Hematopoietic multipotent progenitor cell (in vitro differentiated cells): ENCODE results near the gene PSMA8. TPM values are rescaled to one million over a fixed set of nuclear protein-coding genes. Genes with fewer than 3 reads are reported as not detected.
"Not testable (repeated sequence)": the region's sequence is repeated elsewhere in the genome, so short reads cannot be mapped to it uniquely, and the experiment has no call there.

Source experiments
- DNase-seq, 3 donors: peaks; one replicate each; pipeline ENCODE4 v3.0.0-alpha.2; 2011 to 2015; ENCODE audit warnings: low read depth in 2 of 3, low spot score in 2 of 3
- total RNA-seq: library from RNA; depleted of rRNA; stranded (reverse); fragments of >200 nt; gene quantifications from one replicate; pipeline ENCODE4 v1.2.3, GENCODE V29; 2012

PSMA8 gene
- total RNA-seq, 1 donor, result under 0.01 TPM

DNA sequence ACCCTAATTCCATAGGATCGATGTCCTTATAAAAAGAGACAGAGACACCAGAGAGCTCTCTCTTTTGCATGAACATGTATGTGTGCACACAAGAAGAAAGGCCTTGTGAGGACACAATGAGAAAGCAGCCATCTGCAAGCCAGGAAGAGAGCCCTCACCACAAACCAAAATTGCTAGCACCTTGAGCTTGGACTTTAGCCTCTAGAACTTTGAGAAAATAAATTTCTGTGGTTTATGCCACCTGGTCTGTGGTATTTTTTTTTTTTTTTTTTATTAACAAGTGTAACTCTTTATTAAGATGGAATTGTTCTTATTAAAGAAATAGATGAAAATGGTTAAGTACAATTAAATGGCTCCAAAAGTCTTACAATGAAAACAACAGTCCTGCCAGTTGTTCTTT lies 33.9 kb downstream of the PSMA8 start:
- peak in 2 of 3 donors; percentile 18 to 74 for DNase-seq

GRCh38 chr18:26175481-26175880 lies 41.8 kb downstream of the PSMA8 start:
- DNase-seq, result no peak

DNA sequence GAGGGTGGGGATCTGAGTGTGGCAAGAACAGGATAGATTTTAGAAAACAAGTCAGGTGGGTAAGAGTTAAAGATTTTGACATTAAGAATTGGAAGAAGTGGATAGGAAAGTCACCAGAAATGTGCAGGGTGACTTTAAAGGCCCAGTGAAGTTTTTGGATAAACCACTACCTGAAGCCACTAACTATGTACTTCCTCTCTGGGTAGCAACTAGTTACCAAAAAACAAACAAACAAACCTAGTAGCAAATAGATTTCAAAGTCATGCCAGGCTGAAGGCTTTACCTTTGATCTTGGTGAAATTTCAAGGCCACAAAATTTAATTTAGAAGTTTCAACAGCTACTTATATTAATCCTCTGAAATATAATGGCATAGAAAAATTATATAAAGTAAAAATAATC lies 42.5 kb downstream of the PSMA8 start:
- DNase-seq, result no peak

DNA sequence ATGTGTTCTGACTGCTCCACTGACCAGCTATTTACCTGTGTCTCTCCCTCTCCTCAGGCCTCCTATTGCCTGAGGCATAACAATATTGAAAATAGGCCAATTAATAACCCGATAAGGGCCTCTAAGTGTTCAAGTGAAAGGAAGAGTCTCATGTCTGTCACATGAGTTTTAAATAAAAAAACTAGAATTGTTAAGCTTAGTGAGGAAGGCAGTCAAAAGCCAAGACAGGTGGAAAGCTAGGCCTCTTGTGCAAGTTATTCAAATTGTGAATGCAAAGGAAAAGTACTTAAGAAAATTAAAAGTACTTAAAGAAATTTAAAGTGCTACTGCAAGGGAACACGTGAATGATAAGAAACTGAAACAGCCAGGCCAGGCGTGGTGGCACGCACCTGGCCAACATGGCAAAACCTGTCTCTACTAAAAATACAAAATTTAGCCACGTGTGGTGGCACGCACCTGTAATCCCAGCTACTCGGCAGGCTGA lies 47.7 kb downstream of the PSMA8 start:
- DNase-seq, result no peak

- no peak for DNase-seq
These were observed 49.9 kb downstream of the PSMA8 start for GRCh38 chr18:26183395-26184112.

DNA sequence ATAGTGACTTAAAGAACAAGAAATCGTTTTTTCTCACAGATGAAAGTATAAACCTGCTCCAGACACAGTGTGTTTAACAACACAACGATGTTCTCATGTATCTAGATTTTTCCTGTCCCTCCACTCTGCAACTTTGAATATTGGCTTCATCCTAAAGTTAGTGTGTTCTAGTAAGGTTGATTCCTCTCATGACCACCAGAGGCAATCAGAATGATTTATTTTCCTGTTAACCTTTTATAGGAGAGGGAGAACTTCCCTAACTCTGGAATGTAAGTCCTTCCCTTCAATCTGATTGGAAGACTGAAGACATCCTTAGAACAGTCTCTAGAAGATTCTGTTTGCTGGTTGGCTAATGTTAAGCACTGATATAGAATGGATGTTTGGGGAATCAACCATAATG lies 51.6 kb downstream of the PSMA8 start:
- DNase-seq, result no peak

GRCh38 chr18:26190506-26190905 lies 56.8 kb downstream of the PSMA8 start:
- peak in 2 of 3 donors; percentile 33 to 57 for DNase-seq

GRCh38 chr18:26192233-26192632 lies 58.6 kb downstream of the PSMA8 start:
- DNase-seq, result no peak

DNA sequence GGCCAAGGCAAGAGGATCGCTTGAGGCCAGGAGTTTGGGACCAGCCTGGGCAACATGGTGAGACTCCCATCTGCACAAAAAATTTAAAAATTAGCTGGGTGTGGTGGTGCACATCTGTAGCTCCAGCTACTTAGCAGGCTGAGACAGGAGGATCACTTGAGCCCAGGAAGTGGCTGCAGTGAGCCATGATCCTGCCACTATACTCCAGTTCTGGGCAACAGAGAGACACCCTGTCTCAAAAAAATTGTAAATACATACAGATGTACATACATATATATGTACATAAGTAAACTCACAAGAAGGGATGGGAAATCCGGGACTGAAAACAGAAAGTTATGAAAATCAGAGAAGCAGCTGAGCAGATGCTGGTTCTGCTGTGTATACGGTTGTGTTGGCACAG lies 62.9 kb downstream of the PSMA8 start:
- no peak for DNase-seq

DNA sequence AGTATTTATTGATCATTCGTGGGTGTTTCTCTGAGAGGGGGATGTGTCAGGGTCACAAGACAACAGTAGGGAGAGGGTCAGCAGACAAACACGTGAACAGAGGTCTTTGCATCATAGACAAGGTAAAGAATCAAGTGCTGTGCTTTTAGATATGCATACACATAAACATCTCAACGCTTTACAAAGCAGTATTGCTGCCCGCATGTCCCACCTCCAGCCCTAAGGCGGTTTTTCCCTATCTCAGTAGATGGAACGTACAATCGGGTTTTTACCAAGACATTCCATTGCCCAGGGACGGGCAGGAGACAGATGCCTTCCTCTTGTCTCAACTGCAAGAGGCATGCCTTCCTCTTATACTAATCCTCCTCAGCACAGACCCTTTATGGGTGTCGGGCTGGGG lies 68.3 kb downstream of the PSMA8 start:
- DNase-seq, result not testable (repeated sequence)

DNA sequence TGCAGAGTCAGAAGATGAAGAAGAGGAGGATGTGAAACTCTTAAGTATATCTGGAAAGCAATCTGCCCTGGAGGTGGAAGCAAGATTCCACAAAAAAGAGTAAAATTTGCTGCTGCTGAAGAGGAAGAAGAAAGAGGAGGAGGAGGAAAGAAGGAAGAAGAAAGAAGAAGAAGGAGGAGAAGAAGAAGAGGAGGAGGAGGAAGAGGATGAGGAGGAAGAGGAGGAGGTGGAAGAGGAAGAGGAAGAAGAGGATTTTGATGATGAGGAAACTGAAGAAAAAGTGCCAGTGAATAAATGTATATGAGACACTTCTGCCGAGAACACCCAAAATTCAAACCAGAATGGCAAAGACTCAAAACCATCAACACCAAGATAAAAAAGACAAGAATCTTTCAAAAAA lies 71.6 kb downstream of the PSMA8 start:
- no peak for DNase-seq

DNA sequence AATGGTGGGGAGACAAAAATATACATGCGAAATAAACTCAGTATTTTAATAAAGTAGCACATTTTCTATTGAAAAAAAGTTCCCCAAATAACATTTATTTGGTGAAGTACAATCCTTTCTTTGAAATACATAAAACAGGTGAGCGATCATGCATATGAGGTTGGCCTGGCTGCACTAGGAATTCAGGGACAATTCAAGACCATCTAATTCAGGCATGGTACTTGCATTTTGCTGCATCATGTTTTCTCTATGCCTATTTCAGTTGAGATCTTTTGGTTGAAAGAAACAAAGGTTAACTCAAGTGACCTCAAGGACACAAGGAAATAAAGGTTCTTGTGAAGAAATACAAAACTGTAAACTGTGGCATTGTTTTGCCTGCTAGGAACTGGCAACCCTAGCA lies 72.8 kb downstream of the PSMA8 start:
- DNase-seq, result no peak

DNA sequence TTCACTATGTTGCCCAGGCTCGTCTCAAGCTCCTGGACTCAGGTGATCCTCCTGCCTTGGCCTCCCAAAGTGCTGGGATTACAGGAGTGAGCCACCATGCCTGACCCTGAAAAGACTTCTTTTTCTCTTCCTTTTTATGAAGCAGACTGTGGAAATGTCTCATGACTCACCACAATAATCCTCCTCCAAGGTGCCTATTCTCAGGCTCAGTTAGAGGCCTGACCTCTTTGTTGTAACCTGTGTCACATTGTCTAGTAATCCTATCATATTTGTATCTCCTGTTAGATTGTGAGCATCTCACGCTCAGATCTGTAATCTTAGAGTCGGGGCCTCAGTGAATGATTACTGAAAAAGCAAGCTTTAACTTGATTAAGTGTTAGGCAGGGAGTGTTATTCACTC lies 74.3 kb downstream of the PSMA8 start:
- no peak for DNase-seq

GRCh38 chr18:26208977-26209376 lies 75.3 kb downstream of the PSMA8 start:
- DNase-seq, result no peak

DNA sequence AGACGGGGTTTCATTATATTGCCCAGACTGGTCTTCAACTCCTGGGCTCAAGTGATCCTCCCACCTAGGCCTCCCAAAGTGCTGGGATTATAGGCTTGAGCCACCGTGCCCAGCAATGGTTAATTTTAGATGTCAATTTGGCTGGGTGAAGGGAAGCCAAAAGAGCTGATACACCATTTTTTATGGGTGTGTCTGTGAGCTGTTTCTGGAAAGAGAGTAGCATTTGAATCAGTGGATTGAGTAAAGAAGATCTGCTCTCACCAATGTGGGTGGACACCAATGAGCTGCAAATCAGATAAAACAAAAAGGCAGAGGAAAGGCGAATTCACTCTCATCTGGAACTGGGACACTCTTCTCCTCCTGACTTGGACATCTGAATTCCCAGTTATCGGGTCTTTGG lies 76.5 kb downstream of the PSMA8 start:
- DNase-seq, result no peak

GRCh38 chr18:26215247-26215970 lies 81.7 kb downstream of the PSMA8 start:
- DNase-seq, result peak; percentile 22 to 62 (median 47)

- peak in 1 of 3 donors; percentile 27 for DNase-seq
These were observed 91.5 kb downstream of the PSMA8 start for GRCh38 chr18:26225022-26225693.

GRCh38 chr18:26225915-26226228 lies 92.2 kb downstream of the PSMA8 start:
- no peak for DNase-seq

DNA sequence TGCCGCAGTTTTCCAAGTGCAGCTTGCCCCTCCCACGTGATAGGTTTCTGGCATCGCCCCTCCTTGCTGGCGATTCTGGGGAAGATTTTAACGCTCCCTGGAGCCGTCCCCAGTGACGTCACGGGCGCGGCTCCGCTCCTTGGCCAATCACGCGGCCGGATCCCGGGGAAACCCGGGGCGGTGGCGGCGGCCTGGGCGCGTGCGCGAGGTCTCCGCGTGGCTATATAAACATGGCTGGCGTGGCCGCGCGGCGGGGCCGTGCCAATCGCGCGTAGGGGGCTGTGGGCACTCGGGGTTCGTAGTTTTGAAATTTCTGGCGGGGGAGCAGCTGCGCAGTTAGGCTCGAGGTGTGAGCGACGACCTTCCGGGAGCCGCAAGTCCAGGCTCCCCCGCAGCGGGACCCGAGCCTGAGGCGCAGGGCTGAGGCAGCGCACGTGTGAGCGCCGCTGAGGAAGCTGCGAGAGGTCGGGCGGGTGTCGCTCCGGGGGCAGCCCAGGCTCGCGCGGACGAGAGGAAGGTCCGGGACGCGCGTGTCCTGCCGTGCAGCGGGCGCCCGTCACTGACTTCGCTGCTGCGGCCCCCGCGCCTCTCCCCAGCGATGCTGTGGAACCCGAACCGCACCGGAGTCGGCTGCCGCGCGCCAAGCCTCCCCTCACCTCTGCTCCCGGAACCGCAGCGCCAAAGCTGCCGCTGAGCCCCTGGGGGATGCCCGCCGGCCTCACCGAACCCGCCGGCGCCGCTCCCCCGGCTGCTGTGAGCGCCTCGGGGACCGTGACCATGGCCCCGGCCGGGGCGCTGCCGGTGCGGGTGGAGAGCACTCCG lies 92.8 kb downstream of the PSMA8 start, which contains the start of gene TAF4B:
TSS of gene TAF4B (plus strand) at position 217 of the 822 bp plus-strand sequence. CDS start at position 706, 489 bp downstream.
- DNase-seq, result peak; percentile 88 to 94 (median 93)

- no peak for DNase-seq
These were observed 93.5 kb downstream of the PSMA8 start for GRCh38 chr18:26227051-26227670.
